ENCODE data around the gene MEIS2.

GRCh38 chr15:36933255-36933990, 166.9 kb downstream of the MEIS2 start:
- TF ChIP-seq POLR2A (IDR thresholded peaks at IDR 0.05) (no peak), CTCF (IDR thresholded peaks at IDR 0.05) (no peak)

Measured in Peyer's patch (tissue), 4 donors.